Sigmoid colon (tissue), 7 donors: Measurements from ENCODE around the gene TAF1L. TPM values are rescaled to one million over a fixed set of nuclear protein-coding genes. Genes with fewer than 3 reads are reported as not detected.
"Not testable (repeated sequence)": the region's sequence is repeated elsewhere in the genome, so short reads cannot be mapped to it uniquely, and the experiment has no call there.

Experiments used
- DNase-seq: peaks from one replicate; pipeline ENCODE4 v3.0.0-alpha.2; 2019
- H3K27ac ChIP-seq, 4 donors: fragments of 200-600 bp; sonication (generic); one replicate each; pipeline ENCODE4 v1.5.1; 2016 to 2019; ENCODE audit warnings: mild to moderate bottlenecking in 1 of 4
- H3K27me3 ChIP-seq, 3 donors: fragments of 200-600 bp; sonication (generic); one replicate each; pipeline ENCODE4 v1.5.1; 2019; ENCODE audit warnings: mild to moderate bottlenecking in 1 of 3
- H3K36me3 ChIP-seq, 4 donors: fragments of 200-600 bp; sonication (generic); one replicate each; pipeline ENCODE4 v1.5.1; 2016 to 2019
- H3K4me1 ChIP-seq, 4 donors: fragments of 200-600 bp; sonication (generic); one replicate each; pipeline ENCODE4 v1.5.1; 2017 to 2019
- H3K4me3 ChIP-seq, 4 donors: fragments of 200-600 bp; sonication (generic); one replicate each; pipeline ENCODE4 v1.5.1; 2017 to 2019; ENCODE audit warnings: mild to moderate bottlenecking in 2 of 4, moderate library complexity in 1 of 4
- H3K9me3 ChIP-seq, 4 donors: fragments of 200-600 bp in 3 of 4; sonication (generic) in 3 of 4; one replicate each; pipeline versions ENCODE4 v1.5.1 to v1.6.1; 2013 to 2019
- EP300 ChIP-seq, 4 donors: sonication (generic); formaldehyde crosslinking; IDR thresholded peaks; one replicate each; pipeline ENCODE4 v1.6.1; 2017; ENCODE audit warnings: antibody characterized with exemption in 4 of 4
- POLR2A ChIP-seq, 2 donors: fragments of 450-650 bp; IDR thresholded peaks; one replicate each; pipeline ENCODE4 v1.6.1; 2016; ENCODE audit warnings: antibody characterized with exemption in 2 of 2, mild to moderate bottlenecking in 2 of 2, moderate library complexity in 2 of 2
- POLR2AphosphoS5 ChIP-seq, 4 donors: sonication (generic); formaldehyde crosslinking; IDR thresholded peaks; one replicate each; pipeline ENCODE4 v1.6.1; 2017; ENCODE audit warnings: antibody characterized with exemption in 4 of 4
- WGBS, 2 donors: extraction: QIAGEN DNeasy Blood & Tissue Kit; methylation state at CpG; one replicate each; pipeline ENCODE4 v1.1.7; 2013; 5-methylcytosine and 5-hydroxymethylcytosine counted together
- intact Hi-C: fragments of 100-400 bp; cut with DNase I; formaldehyde crosslinking; loops from one replicate; pipeline ENCODE4 v1.15.1; 2023
- polyA plus RNA-seq, 3 donors: library from polyadenylated mRNA; stranded (reverse); fragments of 200-250 nt; gene quantifications; one replicate each; pipeline ENCODE4 v1.2.3, GENCODE V29; 2013
- total RNA-seq, 4 donors: library from RNA; depleted of rRNA; stranded (reverse); fragments of >200 nt; gene quantifications; one replicate each; pipeline ENCODE4 v1.1.0, GENCODE V29; 2016
- TF ChIP-seq, protein P1 (sequence below), 4 experiments: fragments of 450-650 bp in 3 of 4; fragments of 200-600 bp in 1 of 4; IDR thresholded peaks; one replicate each; pipeline ENCODE4 v1.5.1; 2016 to 2019; ENCODE audit warnings: antibody characterized with exemption in 4 of 4, mild to moderate bottlenecking in 3 of 4, moderate library complexity in 2 of 4
- donor health status: healthy with polysubstance abuse.
- donor health status: Bipolar disorder and iron deficiency.
- donor health status: healthy.

Gene TAF1L
- total and polyA plus RNA-seq, 7 donors: not detected

DNA sequence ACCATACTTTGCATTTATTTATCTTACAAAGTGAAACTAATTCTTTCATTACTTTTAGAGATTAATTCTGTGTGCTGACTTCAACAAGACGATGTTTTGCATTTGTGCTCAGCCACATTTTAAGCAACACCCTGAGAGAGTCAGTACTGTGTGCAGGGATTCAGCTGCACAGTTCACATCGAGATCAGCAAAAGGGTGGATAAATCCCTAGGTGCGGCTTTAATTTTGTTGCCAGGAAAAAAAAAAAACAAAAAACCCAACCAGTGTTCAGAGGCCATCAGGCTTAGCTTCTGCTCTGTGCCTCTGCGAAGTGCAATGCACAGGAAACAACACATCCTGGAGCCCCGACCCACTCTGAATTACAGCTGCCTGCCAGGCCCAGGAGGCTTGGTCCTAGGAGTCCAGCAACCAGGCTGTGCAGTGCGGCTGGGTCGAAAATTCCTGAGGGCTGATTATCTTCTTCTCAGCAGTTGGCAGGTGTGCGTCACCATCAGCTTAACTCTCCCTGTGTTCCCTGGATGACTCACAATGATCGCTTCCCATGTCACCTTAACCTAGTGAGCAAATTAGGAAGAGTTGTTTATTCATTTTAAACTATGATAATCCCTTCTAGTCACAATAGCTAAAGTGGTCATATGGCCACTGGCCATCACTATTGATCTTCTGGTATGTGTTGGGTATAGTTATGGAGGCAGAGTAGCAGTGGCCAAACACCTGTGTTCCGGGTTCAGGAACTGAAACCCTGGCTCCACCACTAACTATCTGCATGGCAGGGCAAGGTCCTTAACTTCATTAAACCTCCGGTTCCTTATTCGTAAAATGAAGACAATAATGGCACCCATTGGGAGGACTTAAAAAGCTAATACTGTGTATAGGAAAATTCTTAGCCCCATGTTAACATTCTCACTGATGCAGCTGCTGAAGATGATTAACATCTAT, 31.3 kb downstream of the TAF1L start:
- DNase-seq: no peak
- Histone ChIP-seq H3K27me3 (no peaks in the 10 kb centered on the region), H3K27ac (no peak overlapping the region), H3K4me3 (no peak overlapping the region), H3K9me3 (peaks cover 0 to 3% (median 0%) of the 10 kb centered on the region in 4 donors), H3K4me1 (no peaks in the 10 kb centered on the region), H3K36me3 (no peaks in the 10 kb centered on the region)
- TF ChIP-seq POLR2A (IDR thresholded peaks at IDR 0.05) (no peak), POLR2AphosphoS5 (IDR thresholded peaks at IDR 0.05) (no peak), EP300 (IDR thresholded peaks at IDR 0.05) (no peak)
- TF ChIP-seq, protein P1, sequence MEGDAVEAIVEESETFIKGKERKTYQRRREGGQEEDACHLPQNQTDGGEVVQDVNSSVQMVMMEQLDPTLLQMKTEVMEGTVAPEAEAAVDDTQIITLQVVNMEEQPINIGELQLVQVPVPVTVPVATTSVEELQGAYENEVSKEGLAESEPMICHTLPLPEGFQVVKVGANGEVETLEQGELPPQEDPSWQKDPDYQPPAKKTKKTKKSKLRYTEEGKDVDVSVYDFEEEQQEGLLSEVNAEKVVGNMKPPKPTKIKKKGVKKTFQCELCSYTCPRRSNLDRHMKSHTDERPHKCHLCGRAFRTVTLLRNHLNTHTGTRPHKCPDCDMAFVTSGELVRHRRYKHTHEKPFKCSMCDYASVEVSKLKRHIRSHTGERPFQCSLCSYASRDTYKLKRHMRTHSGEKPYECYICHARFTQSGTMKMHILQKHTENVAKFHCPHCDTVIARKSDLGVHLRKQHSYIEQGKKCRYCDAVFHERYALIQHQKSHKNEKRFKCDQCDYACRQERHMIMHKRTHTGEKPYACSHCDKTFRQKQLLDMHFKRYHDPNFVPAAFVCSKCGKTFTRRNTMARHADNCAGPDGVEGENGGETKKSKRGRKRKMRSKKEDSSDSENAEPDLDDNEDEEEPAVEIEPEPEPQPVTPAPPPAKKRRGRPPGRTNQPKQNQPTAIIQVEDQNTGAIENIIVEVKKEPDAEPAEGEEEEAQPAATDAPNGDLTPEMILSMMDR (IDR thresholded peaks at IDR 0.05): no peak
- 69 to 71% methylated on average over 12 of the region's 12 CpGs for WGBS, 2 donors
- intact Hi-C loops: no loop called here

DNA sequence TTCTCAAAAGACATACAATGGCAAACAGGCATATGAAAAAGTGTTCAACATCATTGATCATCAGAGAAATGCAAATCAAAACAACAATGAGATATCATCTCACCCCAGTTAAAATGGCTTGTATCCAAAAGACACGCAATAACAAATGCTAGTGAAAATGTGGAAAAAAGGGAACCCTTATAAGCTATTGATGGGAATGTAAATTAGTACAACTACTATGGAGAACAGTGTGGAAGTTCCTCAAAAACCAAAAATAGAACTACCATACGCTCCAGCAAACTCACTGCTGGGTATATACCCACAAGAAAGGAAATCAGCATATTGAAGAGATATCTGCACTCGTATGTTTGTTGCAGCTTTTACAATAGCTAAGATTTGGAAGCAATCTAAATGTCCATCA, 36.4 kb downstream of the TAF1L start:
- WGBS, 2 donors: 53 to 74% methylated on average over 3 of the region's 3 CpGs
- DNase-seq, H3K27ac ChIP-seq, intact Hi-C loops, H3K9me3 ChIP-seq, H3K4me3 ChIP-seq, H3K27me3 ChIP-seq, H3K36me3 ChIP-seq, H3K4me1 ChIP-seq: not testable (repeated sequence)

DNA sequence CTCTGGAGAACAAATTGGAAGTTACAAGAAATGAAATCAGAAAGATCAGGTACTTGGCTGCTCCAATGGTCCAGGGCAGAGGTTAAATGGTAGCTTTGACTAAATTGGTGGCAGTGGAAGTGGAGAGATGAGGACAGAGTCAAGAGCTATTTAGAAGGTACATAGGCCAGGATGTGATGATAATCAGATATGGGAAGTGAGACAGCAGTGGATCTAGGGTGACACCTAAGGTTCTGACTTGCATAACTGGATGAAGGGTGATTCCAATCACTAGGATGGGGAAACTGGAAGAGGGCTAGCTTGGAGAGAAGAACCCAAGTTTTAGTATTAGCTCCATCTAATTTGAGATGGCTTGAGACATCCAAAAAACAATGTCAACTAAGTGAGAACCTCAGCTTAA, 38.5 kb downstream of the TAF1L start:
- DNase-seq: no peak
- no peaks in the 10 kb centered on the region for H3K9me3 ChIP-seq
- H3K27ac ChIP-seq: no peak overlapping the region
- H3K4me3 ChIP-seq: no peak overlapping the region
- no peaks in the 10 kb centered on the region for H3K4me1 ChIP-seq
- H3K36me3 ChIP-seq: no peaks in the 10 kb centered on the region
- H3K27me3 ChIP-seq: no peaks in the 10 kb centered on the region
- TF ChIP-seq, protein P1 (IDR thresholded peaks at IDR 0.05): no peak
- TF ChIP-seq POLR2A (IDR thresholded peaks at IDR 0.05): no peak
- TF ChIP-seq EP300 (IDR thresholded peaks at IDR 0.05): no peak
- TF ChIP-seq POLR2AphosphoS5 (IDR thresholded peaks at IDR 0.05): no peak
- intact Hi-C loops: no loop called here

DNA sequence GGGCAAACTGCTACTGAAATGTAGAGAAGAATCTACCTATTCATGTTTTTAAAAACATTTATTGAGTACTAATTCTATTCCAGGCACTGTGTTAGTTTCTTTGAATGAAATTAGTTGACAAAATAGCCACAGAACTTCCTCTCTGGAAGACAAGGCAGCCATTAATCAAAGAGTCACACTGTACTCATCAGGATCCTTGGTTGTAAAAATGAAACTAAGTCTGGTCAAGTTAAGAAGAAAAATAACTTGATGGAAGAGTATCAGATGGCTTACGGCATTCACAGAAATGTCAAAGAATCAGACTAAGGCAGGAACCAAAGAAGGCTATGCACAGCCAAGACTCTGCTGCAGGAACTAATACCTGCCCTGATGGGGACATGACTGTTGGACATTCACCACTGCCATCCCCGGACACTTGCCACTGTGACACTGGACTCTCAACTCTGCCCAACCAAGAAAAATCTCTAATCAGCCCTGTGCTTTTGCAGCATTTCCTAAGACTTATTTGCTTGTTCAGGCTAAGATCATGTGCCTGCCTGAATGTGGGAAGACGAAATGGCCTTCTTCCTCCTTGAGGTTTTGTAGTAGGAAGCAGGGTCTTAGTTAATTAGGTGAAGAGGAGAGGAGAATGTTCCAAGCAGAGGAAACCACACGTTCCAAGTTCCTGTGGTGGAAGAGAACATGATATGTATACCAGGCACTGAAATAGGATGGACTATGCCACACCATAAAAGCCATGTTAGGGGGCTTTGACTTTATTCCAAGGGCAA, 39.2 kb downstream of the TAF1L start:
- H3K27ac ChIP-seq: no peak overlapping the region
- H3K27me3 ChIP-seq: no peaks in the 10 kb centered on the region
- intact Hi-C loops: no loop called here
- H3K4me1 ChIP-seq: no peaks in the 10 kb centered on the region
- TF ChIP-seq POLR2A (IDR thresholded peaks at IDR 0.05) (no peak), POLR2AphosphoS5 (IDR thresholded peaks at IDR 0.05) (no peak), EP300 (IDR thresholded peaks at IDR 0.05) (no peak)
- TF ChIP-seq, protein P1 (IDR thresholded peaks at IDR 0.05): no peak
- 62 to 72% methylated on average over 4 of the region's 4 CpGs for WGBS, 2 donors
- no peaks in the 10 kb centered on the region for H3K9me3 ChIP-seq
- no peak overlapping the region for H3K4me3 ChIP-seq
- H3K36me3 ChIP-seq: no peaks in the 10 kb centered on the region
- DNase-seq: no peak

DNA sequence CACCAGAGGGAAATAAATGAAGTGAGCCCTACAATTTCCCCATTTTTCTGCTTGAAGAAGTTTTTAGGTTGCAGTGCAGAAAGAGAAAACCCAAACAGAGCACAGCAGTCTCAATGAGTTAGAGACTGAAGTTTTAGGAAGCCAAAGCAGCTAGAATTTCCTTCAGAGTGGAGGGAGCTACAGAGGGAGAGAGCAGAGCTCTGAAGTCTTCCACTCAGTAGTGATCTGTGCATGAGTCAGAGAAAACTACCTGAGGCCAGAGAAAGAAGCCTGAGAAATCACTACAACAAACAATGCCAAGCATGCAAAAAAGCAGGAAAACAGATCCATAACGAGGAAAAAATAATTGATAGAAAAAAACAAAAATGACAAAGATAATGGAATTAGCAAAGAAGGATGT, 44.6 kb downstream of the TAF1L start:
- no peak for DNase-seq
- Histone ChIP-seq H3K27me3 (no peaks in the 10 kb centered on the region), H3K4me3 (no peak overlapping the region), H3K9me3 (no peaks in the 10 kb centered on the region), H3K4me1 (no peaks in the 10 kb centered on the region), H3K36me3 (no peaks in the 10 kb centered on the region), H3K27ac (no peak overlapping the region)
- 76 to 93% methylated on average over 1 of the region's 1 CpG for whole genome bisulfite sequencing, 2 donors
- intact Hi-C loops: no loop called here
- TF ChIP-seq, protein P1 (IDR thresholded peaks at IDR 0.05): no peak
- TF ChIP-seq EP300 (IDR thresholded peaks at IDR 0.05) (no peak), POLR2AphosphoS5 (IDR thresholded peaks at IDR 0.05) (no peak), POLR2A (IDR thresholded peaks at IDR 0.05) (no peak)
